ENCODE data around the gene TOB1. TPM values are rescaled to one million over a fixed set of nuclear protein-coding genes. Genes with fewer than 3 reads are reported as not detected.

The TOB1 gene
- total and polyA plus RNA-seq, 2 of the 4 experiments (the other 2 are of a cell fraction): 4.3 to 9.0 TPM

DNA sequence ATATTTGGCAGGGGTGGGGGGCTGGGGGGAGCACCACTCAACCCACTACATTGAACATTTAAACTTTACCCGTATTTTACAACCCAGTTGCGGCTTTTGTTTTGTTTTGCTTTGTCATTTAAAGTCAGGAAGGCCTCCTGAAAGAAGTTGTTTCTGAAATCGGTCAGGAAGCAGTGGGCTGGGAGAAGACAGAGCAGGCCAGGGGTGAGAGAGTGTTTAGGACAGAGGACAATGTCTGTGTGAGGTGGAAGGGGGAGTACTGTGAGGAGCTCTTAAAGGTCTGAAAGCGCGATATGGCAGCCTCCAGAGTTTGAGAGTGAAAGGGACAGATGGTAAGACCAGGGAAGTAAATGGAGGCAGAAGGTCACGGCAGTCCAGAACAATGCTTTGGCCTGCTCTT is 36.8 kb downstream of the TOB1 start:
- ATAC-seq (ENCODE audit: low read depth): no peak
- no peak overlapping the region for H4K8ac ChIP-seq (ENCODE audit: low read depth in 2 of 2, low read length in 2 of 2)
- H2AFZ ChIP-seq (replicated peaks; ENCODE audit: low read length, poor library complexity): no peak overlapping the region
- H3K9me3 ChIP-seq (ENCODE audit: control insufficient read depth, insufficient read depth, low read length): no peaks in the 10 kb centered on the region
- H3K18ac ChIP-seq (ENCODE audit: low read depth, low read length): no peak overlapping the region
- H2BK120ac ChIP-seq (ENCODE audit: low read depth, low read length): no peak overlapping the region
- H3K4me2 ChIP-seq (ENCODE audit: low read depth, low read length): no peak overlapping the region
- no peak overlapping the region for H3K56ac ChIP-seq (ENCODE audit: extremely low read depth, insufficient read depth, low read length)
- TF ChIP-seq MAZ (IDR thresholded peaks at IDR 0.05; ENCODE audit: borderline replicate concordance, low read depth, low read length): no peak
- TF ChIP-seq, protein P1, sequence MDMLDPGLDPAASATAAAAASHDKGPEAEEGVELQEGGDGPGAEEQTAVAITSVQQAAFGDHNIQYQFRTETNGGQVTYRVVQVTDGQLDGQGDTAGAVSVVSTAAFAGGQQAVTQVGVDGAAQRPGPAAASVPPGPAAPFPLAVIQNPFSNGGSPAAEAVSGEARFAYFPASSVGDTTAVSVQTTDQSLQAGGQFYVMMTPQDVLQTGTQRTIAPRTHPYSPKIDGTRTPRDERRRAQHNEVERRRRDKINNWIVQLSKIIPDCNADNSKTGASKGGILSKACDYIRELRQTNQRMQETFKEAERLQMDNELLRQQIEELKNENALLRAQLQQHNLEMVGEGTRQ (IDR thresholded peaks at IDR 0.05; ENCODE audit: low read depth, low read length): no peak
- TF ChIP-seq RFX5 (IDR thresholded peaks at IDR 0.05; ENCODE audit: low read depth, low read length): no peak
- TF ChIP-seq, protein P2, sequence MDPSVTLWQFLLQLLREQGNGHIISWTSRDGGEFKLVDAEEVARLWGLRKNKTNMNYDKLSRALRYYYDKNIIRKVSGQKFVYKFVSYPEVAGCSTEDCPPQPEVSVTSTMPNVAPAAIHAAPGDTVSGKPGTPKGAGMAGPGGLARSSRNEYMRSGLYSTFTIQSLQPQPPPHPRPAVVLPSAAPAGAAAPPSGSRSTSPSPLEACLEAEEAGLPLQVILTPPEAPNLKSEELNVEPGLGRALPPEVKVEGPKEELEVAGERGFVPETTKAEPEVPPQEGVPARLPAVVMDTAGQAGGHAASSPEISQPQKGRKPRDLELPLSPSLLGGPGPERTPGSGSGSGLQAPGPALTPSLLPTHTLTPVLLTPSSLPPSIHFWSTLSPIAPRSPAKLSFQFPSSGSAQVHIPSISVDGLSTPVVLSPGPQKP (IDR thresholded peaks at IDR 0.05; ENCODE audit: borderline replicate concordance, low read depth, low read length): no peak
- no peak for TF ChIP-seq MXI1 (IDR thresholded peaks at IDR 0.05; ENCODE audit: borderline replicate concordance, low read depth, low read length)
- TF ChIP-seq MAFK (IDR thresholded peaks at IDR 0.05; ENCODE audit: low read depth, low read length): no peak
- TF ChIP-seq FOS (IDR thresholded peaks at IDR 0.05; ENCODE audit: low read depth, low read length): no peak
- no peak for TF ChIP-seq POLR2A (IDR thresholded peaks at IDR 0.05; ENCODE audit: low read depth, low read length)
- TF ChIP-seq CEBPB (IDR thresholded peaks at IDR 0.05; ENCODE audit: low read depth, low read length): no peak
- TF ChIP-seq SMC3 (IDR thresholded peaks at IDR 0.05; ENCODE audit: low read depth, low read length): no peak
- no peak for TF ChIP-seq NFE2L2 (IDR thresholded peaks at IDR 0.05; ENCODE audit: low read depth, low read length)
- no peak for TF ChIP-seq BHLHE40 (IDR thresholded peaks at IDR 0.05; ENCODE audit: low read depth, low read length)
- TF ChIP-seq, protein P3, sequence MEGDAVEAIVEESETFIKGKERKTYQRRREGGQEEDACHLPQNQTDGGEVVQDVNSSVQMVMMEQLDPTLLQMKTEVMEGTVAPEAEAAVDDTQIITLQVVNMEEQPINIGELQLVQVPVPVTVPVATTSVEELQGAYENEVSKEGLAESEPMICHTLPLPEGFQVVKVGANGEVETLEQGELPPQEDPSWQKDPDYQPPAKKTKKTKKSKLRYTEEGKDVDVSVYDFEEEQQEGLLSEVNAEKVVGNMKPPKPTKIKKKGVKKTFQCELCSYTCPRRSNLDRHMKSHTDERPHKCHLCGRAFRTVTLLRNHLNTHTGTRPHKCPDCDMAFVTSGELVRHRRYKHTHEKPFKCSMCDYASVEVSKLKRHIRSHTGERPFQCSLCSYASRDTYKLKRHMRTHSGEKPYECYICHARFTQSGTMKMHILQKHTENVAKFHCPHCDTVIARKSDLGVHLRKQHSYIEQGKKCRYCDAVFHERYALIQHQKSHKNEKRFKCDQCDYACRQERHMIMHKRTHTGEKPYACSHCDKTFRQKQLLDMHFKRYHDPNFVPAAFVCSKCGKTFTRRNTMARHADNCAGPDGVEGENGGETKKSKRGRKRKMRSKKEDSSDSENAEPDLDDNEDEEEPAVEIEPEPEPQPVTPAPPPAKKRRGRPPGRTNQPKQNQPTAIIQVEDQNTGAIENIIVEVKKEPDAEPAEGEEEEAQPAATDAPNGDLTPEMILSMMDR (conservative IDR thresholded peaks at IDR 0.05; ENCODE audit: low read depth, low read length): no peak
- H4K20me1 ChIP-seq (ENCODE audit: insufficient read depth, low read length): no peaks in the 10 kb centered on the region; the same call in 1 of the 2 replicates
- H3K23ac ChIP-seq (ENCODE audit: low read depth, low read length): no peak overlapping the region
- H3K4me3 ChIP-seq (ENCODE audit: insufficient read depth, low read depth, low read length): no peak overlapping the region
- H2BK20ac ChIP-seq (ENCODE audit: low read depth, low read length): no peak overlapping the region
- no peak overlapping the region for H2AK5ac ChIP-seq (ENCODE audit: low read depth, low read length)
- intact Hi-C loops (cut with micrococcal nuclease) (no loop called here), dilution Hi-C loops (cut with HindIII; ENCODE audit: low sequenced_read_pairs, unreplicated experiment) (no loop called here), in situ Hi-C loops (cut with MboI; ENCODE audit: low sequenced_read_pairs) (no loop called here)
- whole genome bisulfite sequencing, 2 experiments (ENCODE audit: extremely low coverage in 2 of 2, insufficient read length in 1 of 2): 72% methylated on average over 4 of the region's 6 CpGs; no CpG with 5 or more reads in 1 of the 2 experiments
- no peak overlapping the region for H4K91ac ChIP-seq (ENCODE audit: insufficient read depth, low read depth, low read length)
- no peak overlapping the region for H2BK15ac ChIP-seq (ENCODE audit: low read depth, low read length)
- H4K5ac ChIP-seq (ENCODE audit: low read depth, low read length): no peak overlapping the region
- peaks cover 9% of the 10 kb centered on the region; the same call in 1 of the 2 replicates for H3K27me3 ChIP-seq (ENCODE audit: control insufficient read depth, insufficient read depth, low read length)
- H3K14ac ChIP-seq (replicated peaks; ENCODE audit: low read depth, low read length): no peak overlapping the region
- POLR2A ChIA-PET (ENCODE audit: unreplicated experiment): interaction anchor here (0.6 kb wide), 1 partner anchor 38 kb away, joined by 3 read pairs; no protein-coding TSS in a partner anchor
- H3K36me3 ChIP-seq (ENCODE audit: control insufficient read depth, insufficient read depth, low read length): no peaks in the 10 kb centered on the region
- CTCF ChIA-PET: interaction anchor here (1.1 kb wide), 1 partner anchor 23 kb away, joined by 3 read pairs; no protein-coding TSS in a partner anchor
- no peaks in the 10 kb centered on the region for H3K9me1 ChIP-seq (ENCODE audit: insufficient read depth, low read length)
- no peak overlapping the region for H3K9ac ChIP-seq (ENCODE audit: low read depth, low read length)
- BruUV-seq (replicated peaks): no TSS peak
- no peaks in the 10 kb centered on the region for H3K79me1 ChIP-seq (ENCODE audit: low read depth in 1 of 2, low read length in 2 of 2)
- H2AK9ac ChIP-seq (replicated peaks; ENCODE audit: low read depth, low read length, poor library complexity): no peak overlapping the region
- no peak overlapping the region for H3K4ac ChIP-seq (ENCODE audit: low read depth, low read length)
- no peaks in the 10 kb centered on the region; the same call in 1 of the 2 replicates for H3K4me1 ChIP-seq (ENCODE audit: control insufficient read depth, insufficient read depth, low read length)
- no peak overlapping the region for H2BK5ac ChIP-seq (ENCODE audit: low read depth, low read length, poor library complexity, severe bottlenecking)
- DNase-seq: no peak
- no peak overlapping the region for H3K27ac ChIP-seq (ENCODE audit: insufficient read depth, low read length)
